Right lobe of liver (tissue), 6 donors: ENCODE measurements around the gene VPS4A. TPM values are rescaled to one million over a fixed set of nuclear protein-coding genes. Genes with fewer than 3 reads are reported as not detected.
A peak's percentile ranks its signal among the peaks of the same experiment; 100 is the strongest.

ENCODE experiments used
- ATAC-seq, 4 donors: fragments of 200-7000 bp; cut with Tn5 transposase; one replicate each; pipeline ENCODE4 v1.9.1; 2020; ENCODE audit warnings: mild to moderate bottlenecking in 4 of 4, moderate library complexity in 4 of 4
- DNase-seq, 3 donors: peaks; one replicate each; pipeline ENCODE4 v3.0.0-alpha.2; 2020
- H3K27ac ChIP-seq, 3 donors: fragments of 200-600 bp; one replicate each; pipeline ENCODE4 v1.8.0; 2022
- H3K27me3 ChIP-seq, 2 donors: fragments of 200-600 bp; one replicate each; pipeline ENCODE4 v1.8.0; 2022
- H3K36me3 ChIP-seq, 4 donors: fragments of 200-600 bp; sonication (generic) in 1 of 4; one replicate each; pipeline versions ENCODE4 v1.5.1 to v1.8.0; 2017 to 2022; ENCODE audit warnings: control low read depth in 1 of 4
- H3K4me1 ChIP-seq, 4 donors: fragments of 200-600 bp; sonication (generic) in 1 of 4; one replicate each; pipeline versions ENCODE4 v1.5.1 to v1.8.0; 2017 to 2022; ENCODE audit warnings: control low read depth in 1 of 4
- H3K4me3 ChIP-seq, 3 donors: fragments of 200-600 bp; one replicate each; pipeline ENCODE4 v1.8.0; 2022
- H3K9me3 ChIP-seq, 4 donors: fragments of 200-600 bp; sonication (generic) in 1 of 4; one replicate each; pipeline versions ENCODE4 v1.5.1 to v1.8.0; 2017 to 2022; ENCODE audit warnings: control low read depth in 1 of 4
- POLR2A ChIP-seq: fragments of 450-650 bp; IDR thresholded peaks from one replicate; pipeline ENCODE4 v1.6.1; 2017; ENCODE audit warnings: antibody characterized with exemption, mild to moderate bottlenecking
- WGBS: methylation state at CpG from one replicate; pipeline ENCODE4 v1.1.6; 2018; ENCODE audit warnings: low coverage, low lambda C conversion rate; ENCODE audit not compliant: insufficient coverage; ENCODE audit errors: missing lambda C conversion rate; 5-methylcytosine and 5-hydroxymethylcytosine counted together
- intact Hi-C, 2 donors: fragments of 100-400 bp; cut with DNase I; formaldehyde crosslinking; loops; one replicate each; pipeline versions ENCODE4 v1.11.2 to v1.14.1; 2022
- total RNA-seq, 6 experiments: library from RNA; depleted of rRNA in 2 of 6; stranded (reverse); fragments of >200 nt in 2 of 6; fragmentation: NEBNext Ultra II Directional in 3 of 6; extraction: Animal tissue kit (Norgen Biotek cat#: 25700) in 3 of 6; gene quantifications; one replicate each; pipeline versions ENCODE4 v1.1.0 to v1.2.4, GENCODE V29; 2016 to 2023
- TF ChIP-seq, protein P1 (sequence below), 4 donors: fragments of 200-600 bp in 3 of 4; fragments of 450-650 bp in 1 of 4; IDR thresholded peaks; one replicate each; pipeline versions ENCODE4 v1.5.1 to v1.8.0; 2016 to 2022; ENCODE audit warnings: antibody characterized with exemption in 4 of 4, mild to moderate bottlenecking in 2 of 4
- donor health status: DM: no; HTN: yes; CAD: no.
- donor health status: DM: no; HTN: no; CAD: no.
- donor health status: DM: no; HTN: no; CAD: no.
- donor health status: DM: no; HTN: yes; CAD: no.
- donor health status: DM: no; HTN: yes; CAD: no.

Gene VPS4A
- total RNA-seq, 6 experiments from 2014 or later: 9.6 to 15.3 (median 12.3) TPM

DNA sequence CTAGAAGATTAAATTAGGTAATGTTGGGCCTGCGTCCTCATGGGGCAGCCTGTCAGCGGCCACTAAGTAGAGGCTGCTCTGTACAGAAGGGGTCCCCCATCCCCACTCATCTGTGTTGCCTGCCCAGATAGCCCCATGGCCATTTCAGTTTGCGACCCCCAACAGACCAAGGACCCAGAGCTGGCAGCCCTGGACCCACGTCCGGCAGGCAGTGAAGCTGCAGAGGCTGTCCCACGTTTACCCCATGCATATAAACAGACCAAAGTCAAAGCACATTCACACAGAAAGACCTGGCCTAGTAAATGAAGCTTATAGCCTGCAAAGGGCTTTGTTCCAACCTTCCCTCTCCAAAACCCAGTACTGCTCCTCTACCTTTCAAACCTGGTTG is 14.6 kb downstream of the VPS4A start:
- Histone ChIP-seq H3K36me3 (peaks cover 0 to 38% (median 12%) of the 10 kb centered on the region in 4 donors), H3K4me3 (peak overlapping the region in 1 of 3 donors; percentile 12), H3K27ac (peak overlapping the region; percentile 52 to 95 (median 76)), H3K9me3 (no peaks in the 10 kb centered on the region), H3K4me1 (peaks cover 3 to 74% (median 34%) of the 10 kb centered on the region in 4 donors), H3K27me3 (no peaks in the 10 kb centered on the region)
- DNase-seq: peak in 1 of 3 donors; percentile 51
- 82% methylated on average over 2 of the region's 6 CpGs for WGBS
- no peak for ATAC-seq
- TF ChIP-seq, protein P1, sequence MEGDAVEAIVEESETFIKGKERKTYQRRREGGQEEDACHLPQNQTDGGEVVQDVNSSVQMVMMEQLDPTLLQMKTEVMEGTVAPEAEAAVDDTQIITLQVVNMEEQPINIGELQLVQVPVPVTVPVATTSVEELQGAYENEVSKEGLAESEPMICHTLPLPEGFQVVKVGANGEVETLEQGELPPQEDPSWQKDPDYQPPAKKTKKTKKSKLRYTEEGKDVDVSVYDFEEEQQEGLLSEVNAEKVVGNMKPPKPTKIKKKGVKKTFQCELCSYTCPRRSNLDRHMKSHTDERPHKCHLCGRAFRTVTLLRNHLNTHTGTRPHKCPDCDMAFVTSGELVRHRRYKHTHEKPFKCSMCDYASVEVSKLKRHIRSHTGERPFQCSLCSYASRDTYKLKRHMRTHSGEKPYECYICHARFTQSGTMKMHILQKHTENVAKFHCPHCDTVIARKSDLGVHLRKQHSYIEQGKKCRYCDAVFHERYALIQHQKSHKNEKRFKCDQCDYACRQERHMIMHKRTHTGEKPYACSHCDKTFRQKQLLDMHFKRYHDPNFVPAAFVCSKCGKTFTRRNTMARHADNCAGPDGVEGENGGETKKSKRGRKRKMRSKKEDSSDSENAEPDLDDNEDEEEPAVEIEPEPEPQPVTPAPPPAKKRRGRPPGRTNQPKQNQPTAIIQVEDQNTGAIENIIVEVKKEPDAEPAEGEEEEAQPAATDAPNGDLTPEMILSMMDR (IDR thresholded peaks at IDR 0.05): no peak
- no peak for TF ChIP-seq POLR2A
- intact Hi-C loops: no loop called here

DNA sequence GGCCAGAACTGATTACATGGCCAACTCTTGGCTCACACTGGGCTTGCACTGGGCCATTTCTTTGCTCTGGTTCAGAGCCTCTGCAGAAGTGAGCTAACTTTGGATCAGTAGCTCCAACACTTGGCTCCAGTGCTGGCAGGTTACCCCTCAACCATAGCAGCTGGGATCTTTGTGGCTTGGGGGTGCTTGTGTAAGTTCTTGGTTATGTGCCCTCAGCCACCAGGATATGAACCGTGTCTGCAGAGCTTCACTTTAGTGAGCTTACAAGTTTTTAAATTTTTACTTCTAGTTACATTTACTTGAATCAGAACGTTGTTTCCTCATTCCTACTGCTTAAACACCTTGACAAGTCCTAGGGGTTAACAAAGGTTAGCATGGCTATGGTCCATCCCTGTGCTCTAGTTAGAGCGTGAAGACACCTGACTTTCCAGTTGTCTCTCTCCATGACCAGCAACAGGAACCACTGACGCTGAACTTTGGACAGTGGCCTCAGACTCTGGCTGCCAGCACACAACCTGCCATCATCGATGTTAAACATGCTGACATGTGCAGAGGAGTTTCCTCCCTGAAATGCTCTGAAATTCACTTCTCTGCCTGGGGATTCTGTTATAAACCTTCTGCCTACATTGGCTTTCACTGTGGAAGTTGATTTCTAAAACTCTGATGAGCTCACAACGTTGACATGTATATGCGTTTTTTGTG is 15.2 kb downstream of the VPS4A start:
- no peaks in the 10 kb centered on the region for H3K27me3 ChIP-seq
- peak overlapping the region in 1 of 3 donors; percentile 12 for H3K4me3 ChIP-seq
- WGBS: 17% methylated on average over 5 of the region's 7 CpGs
- H3K27ac ChIP-seq: peak overlapping the region; percentile 61 to 95 (median 79)
- H3K9me3 ChIP-seq: no peaks in the 10 kb centered on the region
- TF ChIP-seq, protein P1 (IDR thresholded peaks at IDR 0.05): no peak
- TF ChIP-seq POLR2A: peak; percentile 56
- peaks cover 3 to 74% (median 34%) of the 10 kb centered on the region in 4 donors for H3K4me1 ChIP-seq
- peaks cover 0 to 33% (median 7%) of the 10 kb centered on the region in 4 donors for H3K36me3 ChIP-seq
- DNase-seq (peak; percentile 72 to 91 (median 86)), ATAC-seq (peak; percentile 41 to 67 (median 60))
- intact Hi-C loops: no loop called here

DNA sequence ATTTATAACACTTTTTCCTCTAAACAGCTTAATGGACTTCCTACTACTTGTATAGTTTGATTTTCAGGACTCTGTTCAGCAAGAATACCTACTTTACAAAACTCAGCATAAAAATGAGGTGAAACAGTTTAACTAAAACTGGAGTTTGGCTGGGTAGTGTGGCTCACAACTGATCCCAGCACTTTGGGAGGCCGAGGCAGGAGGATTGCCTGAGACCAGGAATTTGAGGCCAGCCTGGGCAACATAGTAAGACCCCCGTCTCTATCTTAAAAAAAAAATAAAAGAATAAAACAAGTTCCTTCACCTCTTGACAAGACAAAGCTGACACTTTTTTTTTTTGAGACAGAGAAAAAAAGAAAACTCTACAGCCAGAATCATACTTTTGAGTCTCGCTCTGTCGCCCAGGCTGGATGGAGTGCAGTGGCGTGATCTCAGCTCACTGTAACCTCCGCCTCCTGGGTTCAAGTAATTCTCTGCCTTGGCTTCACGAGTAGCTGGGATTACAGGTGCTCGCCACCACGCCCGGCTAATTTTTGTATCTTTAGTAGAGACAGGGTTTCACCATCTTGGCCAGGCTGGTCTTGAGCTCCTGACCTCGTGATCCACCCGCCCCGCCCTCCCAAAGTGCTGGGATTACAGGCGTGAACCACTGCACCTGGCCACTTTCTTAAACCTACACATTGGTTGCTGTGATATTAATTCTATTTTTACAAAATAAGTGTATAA is 16.6 kb downstream of the VPS4A start:
- WGBS: 77% methylated on average over 14 of the region's 14 CpGs
- H3K4me3 ChIP-seq: no peak overlapping the region
- H3K27ac ChIP-seq: peak overlapping the region; percentile 61 to 95 (median 79)
- DNase-seq (peak in 2 of 3 donors; percentile 22 to 42), ATAC-seq (no peak)
- no peaks in the 10 kb centered on the region for H3K27me3 ChIP-seq
- intact Hi-C loops: no loop called here
- no peaks in the 10 kb centered on the region for H3K9me3 ChIP-seq
- no peak for TF ChIP-seq POLR2A
- TF ChIP-seq, protein P1 (IDR thresholded peaks at IDR 0.05): no peak
- peaks cover 0 to 32% (median 7%) of the 10 kb centered on the region in 4 donors for H3K36me3 ChIP-seq
- H3K4me1 ChIP-seq: peaks cover 3 to 69% (median 34%) of the 10 kb centered on the region in 4 donors

DNA sequence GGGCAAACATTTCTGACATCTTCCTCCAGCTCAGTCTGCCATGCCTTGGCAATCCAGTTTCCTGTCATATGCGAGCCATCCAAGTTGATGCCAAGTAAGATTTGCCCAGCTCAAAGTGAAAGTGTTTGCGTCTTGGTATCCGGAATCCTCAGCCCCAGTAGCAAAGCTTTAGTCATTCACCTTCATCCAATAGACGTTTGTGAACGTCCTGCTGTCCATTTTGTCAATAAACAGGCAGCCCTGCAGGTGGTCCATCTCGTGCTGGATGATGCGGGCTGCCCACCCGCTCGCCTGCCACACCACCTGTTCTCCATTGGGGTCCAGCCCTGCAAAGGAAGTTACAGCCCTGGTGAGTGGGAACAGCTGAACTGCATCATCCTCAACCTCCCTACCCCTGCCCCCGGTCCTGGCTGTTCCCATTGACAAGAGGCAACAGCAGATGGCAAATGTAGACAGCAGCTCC is 17.7 kb downstream of the VPS4A start:
- ATAC-seq (no peak), DNase-seq (peak in 1 of 3 donors; percentile 45)
- peaks cover 3 to 57% (median 28%) of the 10 kb centered on the region in 4 donors for H3K4me1 ChIP-seq
- peaks cover 0 to 35% (median 4%) of the 10 kb centered on the region in 4 donors for H3K36me3 ChIP-seq
- H3K27me3 ChIP-seq: no peaks in the 10 kb centered on the region
- TF ChIP-seq POLR2A: no peak
- TF ChIP-seq, protein P1 (IDR thresholded peaks at IDR 0.05): no peak
- peak overlapping the region in 2 of 3 donors; percentile 81 to 95 for H3K27ac ChIP-seq
- no peaks in the 10 kb centered on the region for H3K9me3 ChIP-seq
- peak overlapping the region; percentile 89 to 99 (median 95) for H3K4me3 ChIP-seq
- 38% methylated on average over 5 of the region's 10 CpGs for WGBS
- intact Hi-C loops: no loop called here
